NCI-H82 treated with DMSO at 0.1 percent for 48 hours (cell line): ENCODE data around the gene SPOCK1.

Experiments
- DNase-seq: peaks from one replicate; lab custom pipeline; 2025; ENCODE audit not compliant: unreplicated experiment; lab: John Stamatoyannopoulos, UW

SPOCK1 gene

GRCh38 chr5:137203011-137203632 is 296.0 kb downstream of the SPOCK1 start:
- peak; percentile 88 for DNase-seq

DNA sequence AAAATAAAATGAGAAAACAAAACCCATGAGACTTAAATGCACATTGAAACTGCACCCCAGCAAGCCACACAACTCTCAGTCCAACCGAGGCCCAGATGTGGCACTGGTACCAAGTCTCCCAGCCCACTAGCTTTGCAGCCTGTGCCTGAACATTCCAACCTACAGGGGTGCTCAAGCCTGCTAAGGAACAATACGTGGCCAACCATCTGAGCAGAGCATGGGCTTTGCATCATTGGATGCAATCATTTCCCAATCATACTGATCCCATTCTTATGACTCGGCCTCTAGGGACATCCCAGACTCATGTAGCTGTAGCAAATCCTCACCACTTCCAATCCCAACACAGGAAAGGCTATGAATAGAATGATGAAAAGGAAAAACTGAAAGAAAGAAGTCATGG is 297.2 kb downstream of the SPOCK1 start:
- no peak for DNase-seq

- DNase-seq: no peak
Measured at GRCh38 chr5:137200906-137201700, 298.0 kb downstream of the SPOCK1 start.

DNA sequence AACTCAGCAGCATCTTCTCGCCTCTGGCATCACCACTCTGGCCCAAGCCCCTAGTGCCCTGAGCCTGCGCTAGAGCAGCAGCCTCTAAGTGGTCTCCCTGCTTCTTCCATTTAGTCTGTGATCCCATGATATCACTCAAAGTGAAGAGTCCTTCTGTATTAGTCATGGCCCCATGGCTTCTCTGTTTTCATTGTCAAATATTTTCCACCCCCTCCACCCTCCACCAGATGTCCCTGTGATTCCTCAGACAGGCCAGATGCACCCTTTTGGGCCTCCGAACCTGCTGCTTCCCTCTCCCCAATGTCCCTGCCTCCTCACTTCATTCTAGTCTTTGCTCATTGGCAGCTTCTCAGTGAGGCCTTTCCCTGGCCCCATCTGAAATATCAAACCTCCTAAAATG is 299.2 kb downstream of the SPOCK1 start:
- no peak for DNase-seq

GRCh38 chr5:137199201-137199600 is 299.9 kb downstream of the SPOCK1 start:
- no peak for DNase-seq

DNA sequence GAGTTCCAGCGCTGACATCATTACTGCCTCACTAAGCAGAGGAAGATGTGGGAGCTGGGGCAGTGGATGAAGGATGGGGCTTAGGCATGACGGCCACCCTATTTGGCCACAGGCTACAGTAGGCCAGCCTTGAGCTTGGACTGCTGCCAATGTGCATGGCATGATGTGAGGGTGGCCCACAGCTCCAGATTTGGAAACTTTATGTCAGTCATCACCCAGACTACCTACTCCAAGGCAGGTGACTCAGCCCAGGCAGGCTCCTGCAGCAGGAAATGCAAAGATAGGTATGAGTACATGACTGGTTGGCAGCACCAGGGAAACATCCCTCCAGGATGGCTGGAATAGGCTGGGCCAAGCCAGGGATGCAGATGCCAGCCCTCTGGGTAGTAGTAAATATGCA is 303.6 kb downstream of the SPOCK1 start:
- DNase-seq: no peak

DNA sequence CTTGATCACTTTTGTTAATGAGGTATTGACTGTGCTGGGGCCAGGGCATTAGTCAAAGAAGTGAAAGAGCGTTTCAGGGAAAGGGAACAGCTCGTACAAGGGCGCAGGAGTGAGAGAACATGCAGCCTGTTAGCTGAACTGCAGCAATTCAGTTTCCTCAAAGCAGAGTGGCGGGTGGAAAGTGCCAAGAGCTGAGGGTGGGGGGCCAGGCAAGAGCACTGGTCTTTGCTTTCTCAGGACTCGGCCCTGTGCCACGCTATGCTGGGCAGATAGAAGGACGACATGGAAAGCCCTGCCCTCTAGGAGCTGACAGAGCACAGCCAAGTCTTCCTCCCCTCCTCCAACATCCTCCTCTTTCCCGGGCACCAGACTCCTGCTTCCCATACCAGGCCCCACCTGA is 304.8 kb downstream of the SPOCK1 start:
- no peak for DNase-seq

GRCh38 chr5:137192293-137192743 is 306.8 kb downstream of the SPOCK1 start:
- no peak for DNase-seq

DNA sequence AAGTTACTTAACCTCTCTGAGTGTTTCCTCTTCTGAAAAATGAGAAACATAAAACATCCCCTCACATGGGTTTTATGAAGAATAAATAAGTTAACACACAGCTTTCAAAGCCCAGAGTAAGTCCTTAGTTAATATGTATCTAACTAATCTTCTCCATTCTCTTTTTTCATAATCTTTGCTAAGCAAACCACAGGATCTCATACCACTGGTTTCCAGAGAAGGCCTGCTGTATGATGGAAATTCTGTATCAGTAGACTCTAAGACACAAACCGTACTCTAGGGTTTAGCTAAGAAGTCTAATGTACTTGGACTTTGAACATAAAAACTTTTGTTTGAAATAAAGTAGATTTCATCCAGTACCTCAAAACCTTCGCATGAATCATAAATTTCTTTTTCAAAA is 307.9 kb downstream of the SPOCK1 start:
- DNase-seq: no peak

DNA sequence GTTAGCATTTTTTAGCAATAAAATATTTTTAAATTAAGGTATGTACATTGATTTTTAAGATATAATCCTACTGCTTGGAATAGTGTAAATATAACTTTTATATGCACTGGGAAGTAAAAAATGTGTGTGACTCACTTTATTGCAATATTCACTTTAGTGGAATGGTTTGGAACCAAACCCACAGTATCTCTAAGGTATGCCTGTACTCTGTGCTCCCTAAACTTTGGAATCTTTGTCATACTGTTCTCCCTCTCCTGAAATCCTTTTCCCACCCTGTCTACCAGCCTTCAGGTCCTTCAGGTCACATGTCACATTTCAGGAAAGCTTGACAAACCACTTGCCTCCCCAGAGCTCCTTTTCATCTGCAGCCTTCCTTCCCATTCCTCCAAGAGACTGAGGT is 308.7 kb downstream of the SPOCK1 start:
- no peak for DNase-seq

DNA sequence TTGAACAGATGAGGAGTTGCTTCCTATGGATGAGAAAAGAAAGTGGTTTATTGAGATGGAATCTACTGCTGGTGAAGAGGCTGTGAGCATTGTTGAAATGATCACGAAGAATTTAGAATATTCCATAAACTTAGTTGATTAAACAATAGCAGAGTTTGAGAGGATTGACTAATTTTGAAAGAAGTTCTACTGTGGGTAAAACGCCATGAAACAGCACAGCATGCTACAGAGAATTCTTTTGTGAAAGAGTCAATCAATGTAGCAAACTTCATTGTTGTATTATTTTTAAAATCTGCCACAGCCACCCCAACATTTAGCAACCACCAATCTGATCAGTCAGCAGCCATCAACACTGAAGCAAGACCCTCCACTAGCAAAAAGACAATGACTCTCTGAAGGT is 309.1 kb downstream of the SPOCK1 start:
- DNase-seq: no peak

DNA sequence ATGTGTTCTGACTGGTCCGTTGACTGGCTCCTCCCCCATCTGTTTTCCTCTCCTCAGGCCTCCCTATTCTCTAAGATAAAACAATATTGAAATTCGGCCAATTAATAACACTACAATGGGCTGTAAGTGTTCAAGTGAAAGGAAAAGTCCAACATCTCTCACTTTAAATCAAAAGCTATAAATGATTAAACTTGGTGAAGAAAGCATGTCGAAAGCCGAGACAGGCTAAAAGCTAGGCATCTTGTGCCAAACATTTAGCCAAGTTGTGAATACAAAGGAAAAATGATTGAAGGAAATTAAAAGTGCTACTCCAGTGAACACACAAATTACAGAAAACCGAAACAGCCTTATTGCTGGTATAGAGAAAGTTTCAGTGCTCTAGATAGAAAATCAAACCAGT is 310.6 kb downstream of the SPOCK1 start:
- DNase-seq: no peak

DNA sequence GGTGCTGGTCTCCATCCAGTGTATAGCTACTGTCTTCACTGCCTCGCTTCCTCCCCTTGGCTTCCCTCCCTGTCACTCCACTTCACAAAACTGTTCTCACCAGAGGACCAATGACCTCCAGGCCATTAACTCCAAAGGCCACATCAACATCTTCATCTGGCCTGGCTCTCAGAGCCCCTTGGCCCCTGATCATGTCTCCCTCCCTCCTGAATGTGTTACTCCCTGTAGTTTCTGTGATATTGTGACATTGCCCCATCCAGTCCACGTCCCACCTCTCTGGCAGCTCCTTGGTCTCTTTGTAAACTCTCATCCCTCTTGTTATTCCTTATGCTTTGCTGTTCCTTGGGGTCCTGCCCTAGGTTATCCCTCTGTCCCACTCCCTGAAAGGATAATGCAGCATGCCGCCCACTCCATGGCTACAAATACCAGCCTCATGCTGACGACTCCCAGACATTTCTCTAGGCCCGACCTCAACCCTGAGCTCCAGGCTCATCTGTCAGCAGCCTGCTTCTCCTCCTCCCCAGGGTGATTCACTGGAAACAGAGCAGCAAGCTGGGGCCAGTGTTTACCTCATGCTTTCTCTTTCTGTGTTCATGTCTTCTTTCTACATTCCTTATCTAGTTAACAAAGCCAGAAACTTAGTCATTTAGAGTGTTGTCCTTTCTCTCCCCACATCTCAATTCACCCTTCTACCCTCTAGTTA is 312.2 kb downstream of the SPOCK1 start:
- DNase-seq: no peak

GRCh38 chr5:137185193-137185592 is 313.9 kb downstream of the SPOCK1 start:
- DNase-seq: no peak

DNA sequence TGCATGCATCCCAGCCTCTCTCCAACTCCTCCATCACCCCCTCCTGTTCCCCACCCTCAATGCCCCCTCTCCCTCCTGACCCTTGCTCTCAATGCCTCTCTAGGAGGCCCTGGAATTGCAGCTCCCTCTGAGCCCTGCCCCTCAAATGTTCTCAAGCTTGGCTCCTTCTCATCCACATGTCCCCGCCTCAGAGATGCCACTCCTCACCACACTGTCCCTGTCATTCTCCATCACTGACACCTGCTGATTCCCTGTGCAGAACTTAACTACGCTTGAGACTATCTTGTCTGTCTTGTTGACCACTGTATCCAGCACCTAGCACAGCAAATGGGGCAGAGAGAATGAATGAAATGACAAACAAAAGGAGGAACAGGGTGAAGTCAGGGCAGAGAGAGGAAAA is 314.4 kb downstream of the SPOCK1 start:
- DNase-seq: no peak

DNA sequence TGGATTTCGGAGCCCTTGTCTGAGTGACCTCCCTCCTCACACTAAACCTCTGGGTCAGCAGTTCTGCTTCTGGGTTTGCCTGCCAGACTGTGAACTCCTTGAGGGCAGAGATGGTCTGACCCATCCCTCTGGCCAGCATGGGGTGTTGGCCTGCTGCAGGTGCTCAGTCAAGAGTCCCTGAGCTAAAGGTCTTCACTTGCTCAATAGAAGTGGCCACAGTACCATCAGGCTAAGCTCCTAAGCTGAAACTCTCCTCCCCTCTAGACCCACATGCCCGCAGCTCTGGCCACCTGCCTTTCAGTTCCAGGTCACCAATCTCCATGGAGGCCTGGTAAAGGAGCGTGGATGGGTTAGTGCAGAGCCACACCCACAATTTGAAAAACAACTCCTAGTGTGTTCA is 316.6 kb downstream of the SPOCK1 start:
- DNase-seq: no peak

DNA sequence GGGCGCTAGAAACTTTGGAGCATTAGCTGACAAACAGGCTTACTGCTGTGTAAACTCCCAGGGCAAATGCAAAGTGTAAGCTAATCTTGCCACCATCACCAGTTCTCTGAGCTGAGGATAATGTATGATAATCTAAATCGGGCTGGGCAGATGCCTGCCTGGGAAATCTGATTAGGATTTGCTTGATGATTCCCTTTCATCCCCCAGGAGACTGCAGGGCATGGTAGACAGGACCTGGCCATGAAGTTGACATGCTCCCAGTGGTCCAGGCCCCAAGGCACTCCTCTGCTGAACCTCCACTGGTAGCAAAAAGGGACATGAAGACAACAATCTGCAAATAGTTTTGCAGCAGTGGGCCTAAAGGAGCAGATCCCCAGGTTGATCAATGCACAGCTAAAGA is 317.5 kb downstream of the SPOCK1 start:
- peak; percentile 91 for DNase-seq

GRCh38 chr5:137179203-137179602 is 319.9 kb downstream of the SPOCK1 start:
- peak; percentile 52 for DNase-seq

DNA sequence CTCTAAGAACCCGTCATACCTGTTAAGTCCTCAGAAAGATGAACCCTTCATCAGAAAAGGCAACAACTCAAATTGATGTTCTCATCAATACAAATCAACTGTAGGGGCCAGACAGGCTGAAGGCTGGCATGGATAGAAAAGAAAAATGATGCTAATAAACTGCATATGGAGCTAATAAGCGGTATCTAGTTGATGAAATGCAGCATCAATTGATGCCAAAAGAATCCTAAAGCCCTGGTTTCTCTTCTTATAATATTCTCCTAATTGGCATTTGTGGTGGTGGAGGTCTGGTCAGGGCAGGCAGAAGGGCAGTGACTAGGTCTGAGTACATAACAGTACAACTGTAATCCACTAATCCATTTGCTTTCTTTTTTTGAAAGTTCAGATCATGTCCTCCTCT is 322.5 kb downstream of the SPOCK1 start:
- DNase-seq: no peak

DNA sequence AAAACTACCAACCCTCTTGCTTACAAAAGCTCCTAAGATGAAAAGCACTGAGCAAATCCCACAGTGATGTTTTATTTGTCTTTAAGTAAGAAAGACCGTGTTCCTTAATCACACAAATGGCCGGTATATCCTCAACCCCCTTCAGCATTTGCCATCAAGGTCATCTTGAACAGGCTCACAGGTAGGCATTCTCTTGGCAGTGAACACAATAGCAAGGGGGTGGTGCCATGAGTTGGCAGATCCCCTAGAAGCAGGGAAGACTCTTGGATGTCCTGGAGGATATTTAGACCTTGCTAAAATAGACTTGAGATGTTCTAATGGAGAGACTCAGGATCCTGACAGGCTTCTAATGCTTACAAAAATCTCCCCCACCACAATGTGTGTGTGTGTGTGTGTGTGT is 323.0 kb downstream of the SPOCK1 start:
- no peak for DNase-seq

- DNase-seq: no peak
Measured at GRCh38 chr5:137174196-137174595, 324.9 kb downstream of the SPOCK1 start.

GRCh38 chr5:137172258-137172657 is 326.9 kb downstream of the SPOCK1 start:
- DNase-seq: no peak
